OCI-LY3 (cell line): Measurements from ENCODE around the gene TFR2.

Experiments used
- H2AFZ ChIP-seq: fragments of 200-600, 300-600 bp; shearing (Covaris generic); 2 replicates; pipeline ENCODE4 v1.6.0; 2014; ENCODE audit warnings: antibody characterized with exemption, low read depth, low read length
- H3K27ac ChIP-seq: fragments of 200-600, 300-600 bp; sonication (generic); 2 replicates; pipeline ENCODE4 v1.5.1; 2014; ENCODE audit warnings: mild to moderate bottlenecking, low read length, moderate library complexity, mixed read lengths
- H3K27me3 ChIP-seq: fragments of 200-600, 300-600 bp; sonication (generic); 2 replicates; pipeline ENCODE4 v1.6.1; 2014; ENCODE audit warnings: low read depth, low read length, mixed read lengths
- H3K36me3 ChIP-seq: fragments of 200-600, 300-600 bp; sonication (generic); replicated peaks from 2 replicates; pipeline ENCODE3; 2014; ENCODE audit warnings: low read depth, low read length, mixed read lengths
- H3K4me1 ChIP-seq: fragments of 300-600, 200-600 bp; sonication (generic); 2 replicates; pipeline ENCODE4 v1.6.1; 2014; ENCODE audit warnings: low read length, mixed read lengths
- H3K4me2 ChIP-seq: fragments of 200-600, 300-600 bp; sonication (generic); 2 replicates; pipeline ENCODE4 v1.6.1; 2014; ENCODE audit warnings: low read length, mixed read lengths
- H3K4me3 ChIP-seq: fragments of 300-600, 200-600 bp; sonication (generic); 2 replicates; pipeline ENCODE4 v1.5.1; 2014; ENCODE audit warnings: antibody characterized with exemption, mild to moderate bottlenecking, low read length, moderate library complexity
- H3K79me2 ChIP-seq: fragments of 300-600, 200-600 bp; shearing (Covaris generic); 2 replicates; pipeline ENCODE4 v1.6.1; 2014; ENCODE audit warnings: mild to moderate bottlenecking, low read length, mixed read lengths
- H3K9ac ChIP-seq: fragments of 300-600, 200-600 bp; shearing (Covaris generic); 2 replicates; pipeline ENCODE4 v1.6.0; 2014; ENCODE audit warnings: mild to moderate bottlenecking, low read length, moderate library complexity
- H3K9me3 ChIP-seq: fragments of 200-600, 300-600 bp; shearing (Covaris generic); 2 replicates; pipeline ENCODE4 v1.6.1; 2014; ENCODE audit warnings: low read length, mixed read lengths; ENCODE audit not compliant: insufficient read depth
- H4K20me1 ChIP-seq: fragments of 200-600, 300-600 bp; sonication (generic); 2 replicates; pipeline ENCODE4 v1.6.1; 2016; ENCODE audit warnings: low read length, mixed read lengths; ENCODE audit not compliant: insufficient read depth
- EZH2phosphoT487 ChIP-seq: fragments of 200-600 bp; shearing (Covaris generic); IDR thresholded peaks from 2 replicates; pipeline ENCODE4 v1.6.1; 2018; ENCODE audit warnings: antibody characterized with exemption, mixed run types, low read depth
- TF ChIP-seq, protein P1 (sequence below): fragments of 200-600, 300-600 bp; sonication (generic); IDR thresholded peaks from 2 replicates; pipeline ENCODE4 v1.5.1; 2014; ENCODE audit warnings: antibody characterized with exemption, low read length, low read depth

Gene TFR2

GRCh38 chr7:100614308-100614861 is 27.0 kb downstream of the TFR2 start:
- Histone ChIP-seq H3K9ac (no peak overlapping the region), H3K4me3 (no peak overlapping the region), H3K4me1 (peaks cover 9% of the 10 kb centered on the region; the same call in 1 of the 2 replicates), H3K27me3 (no peaks in the 10 kb centered on the region), H3K27ac (no peak overlapping the region), H3K79me2 (no peaks in the 10 kb centered on the region), H3K9me3 (no peaks in the 10 kb centered on the region), H3K36me3 (no peaks in the 10 kb centered on the region), H2AFZ (no peak overlapping the region), H3K4me2 (no peak overlapping the region), H4K20me1 (no peaks in the 10 kb centered on the region)
- no peak for TF ChIP-seq EZH2phosphoT487
- TF ChIP-seq, protein P1, sequence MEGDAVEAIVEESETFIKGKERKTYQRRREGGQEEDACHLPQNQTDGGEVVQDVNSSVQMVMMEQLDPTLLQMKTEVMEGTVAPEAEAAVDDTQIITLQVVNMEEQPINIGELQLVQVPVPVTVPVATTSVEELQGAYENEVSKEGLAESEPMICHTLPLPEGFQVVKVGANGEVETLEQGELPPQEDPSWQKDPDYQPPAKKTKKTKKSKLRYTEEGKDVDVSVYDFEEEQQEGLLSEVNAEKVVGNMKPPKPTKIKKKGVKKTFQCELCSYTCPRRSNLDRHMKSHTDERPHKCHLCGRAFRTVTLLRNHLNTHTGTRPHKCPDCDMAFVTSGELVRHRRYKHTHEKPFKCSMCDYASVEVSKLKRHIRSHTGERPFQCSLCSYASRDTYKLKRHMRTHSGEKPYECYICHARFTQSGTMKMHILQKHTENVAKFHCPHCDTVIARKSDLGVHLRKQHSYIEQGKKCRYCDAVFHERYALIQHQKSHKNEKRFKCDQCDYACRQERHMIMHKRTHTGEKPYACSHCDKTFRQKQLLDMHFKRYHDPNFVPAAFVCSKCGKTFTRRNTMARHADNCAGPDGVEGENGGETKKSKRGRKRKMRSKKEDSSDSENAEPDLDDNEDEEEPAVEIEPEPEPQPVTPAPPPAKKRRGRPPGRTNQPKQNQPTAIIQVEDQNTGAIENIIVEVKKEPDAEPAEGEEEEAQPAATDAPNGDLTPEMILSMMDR: no peak

DNA sequence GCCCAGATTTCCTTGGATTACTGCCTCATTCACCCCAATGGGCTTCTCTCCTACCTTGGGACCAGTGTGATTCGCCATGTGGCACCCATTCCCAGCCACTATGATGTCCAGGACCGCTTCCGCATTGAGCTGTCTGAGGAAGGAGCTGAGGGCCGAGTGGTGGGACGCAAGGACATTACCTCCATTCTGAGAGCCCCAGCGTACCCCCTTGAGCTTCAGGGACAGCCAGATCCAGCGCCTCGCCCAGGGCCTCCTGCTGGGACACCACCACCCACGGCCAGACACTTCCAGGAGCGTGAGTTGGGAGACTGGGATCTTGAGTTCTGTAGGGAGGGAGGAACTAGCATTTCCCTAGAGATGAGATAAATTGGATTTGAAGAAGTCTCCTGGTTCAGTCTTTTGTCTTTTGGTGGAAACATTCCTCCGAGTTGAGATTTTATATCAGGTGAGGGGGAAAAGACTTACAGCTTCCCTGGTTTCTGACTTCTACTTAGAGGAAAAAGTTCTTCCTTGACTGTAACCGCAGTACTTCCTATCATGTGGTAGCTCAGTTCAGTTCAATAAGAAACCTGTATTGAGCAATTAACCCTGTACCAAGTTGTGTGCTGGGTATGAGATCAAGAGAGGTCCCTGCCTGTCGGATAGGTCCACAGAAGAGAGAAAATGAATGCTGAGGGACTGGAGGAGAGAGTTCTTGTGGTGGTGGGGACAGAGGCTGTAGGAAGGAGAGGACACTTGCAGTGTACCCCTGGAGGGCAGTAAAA is 27.8 kb downstream of the TFR2 start:
- Histone ChIP-seq H3K9ac (no peak overlapping the region), H3K4me2 (peak overlapping the region; percentile 92), H3K79me2 (no peaks in the 10 kb centered on the region), H3K27ac (no peak overlapping the region), H3K27me3 (no peaks in the 10 kb centered on the region), H3K9me3 (no peaks in the 10 kb centered on the region), H3K4me1 (peaks cover 9% of the 10 kb centered on the region; the same call in 1 of the 2 replicates), H2AFZ (no peak overlapping the region), H3K36me3 (no peaks in the 10 kb centered on the region), H4K20me1 (no peaks in the 10 kb centered on the region), H3K4me3 (peak overlapping the region; percentile 84)
- no peak for TF ChIP-seq EZH2phosphoT487
- TF ChIP-seq, protein P1: no peak

DNA sequence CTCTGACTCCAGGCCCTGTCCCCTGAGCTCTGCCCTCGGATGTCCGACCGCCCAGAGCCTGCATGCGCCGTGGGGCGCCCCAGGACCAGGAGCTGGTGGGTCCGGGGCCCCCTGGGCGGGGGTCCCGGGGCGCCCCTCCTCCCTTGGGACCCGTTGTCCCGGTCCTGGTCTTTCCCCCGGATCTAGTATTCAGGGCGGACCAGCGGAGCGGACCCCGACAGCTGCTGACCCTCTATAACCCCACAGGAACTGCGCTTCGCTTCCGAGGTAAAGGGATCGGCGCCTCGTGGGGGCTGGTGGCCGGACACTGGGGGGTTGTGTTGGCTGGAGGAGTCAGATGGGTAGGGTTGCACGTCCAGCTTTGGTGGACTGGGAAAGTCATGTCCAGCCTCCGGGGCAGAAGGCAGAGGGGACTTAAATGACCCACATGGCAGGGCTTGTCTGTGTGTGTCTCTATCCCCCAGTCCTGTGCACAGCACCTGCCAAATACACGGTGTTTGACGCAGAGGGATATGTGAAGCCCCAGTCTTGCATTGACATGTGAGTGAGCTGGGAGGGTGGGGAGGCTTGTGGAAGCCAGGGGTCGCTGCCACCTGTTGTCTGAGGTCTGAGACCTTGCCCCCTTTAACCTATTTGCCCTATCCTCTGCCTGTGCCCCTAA is 28.5 kb downstream of the TFR2 start:
- Histone ChIP-seq H3K27me3 (no peaks in the 10 kb centered on the region), H3K9me3 (no peaks in the 10 kb centered on the region), H3K27ac (no peak overlapping the region), H4K20me1 (no peaks in the 10 kb centered on the region), H3K4me1 (peaks cover 9% of the 10 kb centered on the region; the same call in 1 of the 2 replicates), H3K4me3 (peak overlapping the region; percentile 84), H3K79me2 (no peaks in the 10 kb centered on the region), H3K9ac (peak overlapping the region; percentile 65), H3K36me3 (no peaks in the 10 kb centered on the region), H3K4me2 (peak overlapping the region; percentile 92), H2AFZ (no peak overlapping the region)
- no peak for TF ChIP-seq EZH2phosphoT487
- TF ChIP-seq, protein P1: peak; percentile 26
